Prostate gland (tissue), 2 donors: ENCODE results near the gene ARID4A.

Experiments
- CTCF ChIP-seq, 4 experiments: fragments of 200-600 bp in 2 of 4; fragments of 450-650 bp in 2 of 4; sonication (generic) in 2 of 4; IDR thresholded peaks; 1 replicate in 3 of 4; 2 replicates in 1 of 4; pipeline ENCODE4 v1.5.1; 2016 to 2019; ENCODE audit warnings: antibody characterized with exemption in 4 of 4, mild to moderate bottlenecking in 2 of 4, moderate library complexity in 2 of 4
- POLR2A ChIP-seq: fragments of 450-650 bp; IDR thresholded peaks from one replicate; pipeline ENCODE4 v1.6.1; 2016; ENCODE audit warnings: antibody characterized with exemption, mild to moderate bottlenecking
- POLR2AphosphoS5 ChIP-seq: sonication (generic); formaldehyde crosslinking; IDR thresholded peaks from one replicate; pipeline ENCODE4 v1.6.1; 2017; ENCODE audit warnings: antibody characterized with exemption

- TF ChIP-seq CTCF (IDR thresholded peaks at IDR 0.05) (no peak), POLR2A (no peak), POLR2AphosphoS5 (no peak)
Measured at GRCh38 chr14:58288106-58288792, 10.1 kb upstream of the ARID4A start.
